GM20000 (cell line): Measurements from ENCODE around the gene TANC1.

ENCODE experiments used
- DNase-seq: peaks from one replicate; pipeline ENCODE4 v3.0.0; 2012; ENCODE audit warnings: low spot score
- TF ChIP-seq, protein P1 (sequence below): IDR thresholded peaks from 2 replicates; pipeline ENCODE4 v1.5.1; 2012; ENCODE audit warnings: mild to moderate bottlenecking, control low read depth; ENCODE audit errors: extremely low read depth, missing control alignments

The TANC1 gene

DNA sequence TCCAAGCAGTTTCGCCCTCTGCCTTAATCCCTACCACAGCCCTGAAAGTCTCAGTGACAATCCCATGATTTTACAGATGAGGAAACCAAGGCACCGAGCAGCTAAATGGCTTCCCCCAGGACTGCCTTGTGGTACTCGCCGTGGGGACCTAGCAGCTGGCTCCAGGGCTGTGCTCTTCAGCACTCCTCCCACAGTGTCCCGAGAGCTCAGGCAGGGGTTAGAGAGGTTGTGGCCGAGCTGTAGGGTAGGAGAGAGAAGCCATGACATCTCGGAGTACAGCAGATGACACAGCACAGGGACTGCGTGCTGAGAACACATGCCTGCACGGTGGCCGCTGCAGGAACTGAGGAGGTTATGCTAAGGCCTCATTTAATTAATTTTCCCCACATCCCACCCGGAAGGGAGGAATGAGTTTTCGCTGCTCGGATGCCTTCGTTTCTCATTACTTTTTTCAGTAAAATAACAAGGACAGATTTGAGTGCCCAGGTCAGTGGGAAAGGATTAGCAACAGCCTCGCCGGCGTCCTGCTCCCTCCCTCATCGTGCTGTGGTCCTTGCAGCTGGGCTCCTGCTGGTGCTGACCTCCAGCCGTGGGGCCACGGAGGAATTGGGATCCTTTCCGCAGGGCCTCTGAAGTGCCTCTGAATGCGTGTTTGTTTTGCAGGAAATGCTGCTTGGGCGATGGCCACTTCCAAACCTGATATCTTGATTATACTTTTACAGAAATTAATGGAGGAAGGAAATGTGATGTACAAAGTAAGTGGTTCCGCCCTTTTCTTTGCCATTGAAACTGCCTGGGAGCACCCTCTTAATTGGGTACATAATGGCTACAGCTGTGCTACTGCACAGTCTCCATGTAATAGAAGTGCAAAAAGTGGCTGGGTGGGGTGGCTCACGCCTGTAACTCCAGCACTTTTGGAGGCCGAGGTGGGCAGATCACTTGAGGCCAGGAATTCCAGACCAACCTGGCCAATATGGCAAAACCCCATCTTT lies 256.9 kb downstream of the TANC1 start:
- TF ChIP-seq, protein P1, sequence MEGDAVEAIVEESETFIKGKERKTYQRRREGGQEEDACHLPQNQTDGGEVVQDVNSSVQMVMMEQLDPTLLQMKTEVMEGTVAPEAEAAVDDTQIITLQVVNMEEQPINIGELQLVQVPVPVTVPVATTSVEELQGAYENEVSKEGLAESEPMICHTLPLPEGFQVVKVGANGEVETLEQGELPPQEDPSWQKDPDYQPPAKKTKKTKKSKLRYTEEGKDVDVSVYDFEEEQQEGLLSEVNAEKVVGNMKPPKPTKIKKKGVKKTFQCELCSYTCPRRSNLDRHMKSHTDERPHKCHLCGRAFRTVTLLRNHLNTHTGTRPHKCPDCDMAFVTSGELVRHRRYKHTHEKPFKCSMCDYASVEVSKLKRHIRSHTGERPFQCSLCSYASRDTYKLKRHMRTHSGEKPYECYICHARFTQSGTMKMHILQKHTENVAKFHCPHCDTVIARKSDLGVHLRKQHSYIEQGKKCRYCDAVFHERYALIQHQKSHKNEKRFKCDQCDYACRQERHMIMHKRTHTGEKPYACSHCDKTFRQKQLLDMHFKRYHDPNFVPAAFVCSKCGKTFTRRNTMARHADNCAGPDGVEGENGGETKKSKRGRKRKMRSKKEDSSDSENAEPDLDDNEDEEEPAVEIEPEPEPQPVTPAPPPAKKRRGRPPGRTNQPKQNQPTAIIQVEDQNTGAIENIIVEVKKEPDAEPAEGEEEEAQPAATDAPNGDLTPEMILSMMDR = no peak
- DNase-seq = no peak

DNA sequence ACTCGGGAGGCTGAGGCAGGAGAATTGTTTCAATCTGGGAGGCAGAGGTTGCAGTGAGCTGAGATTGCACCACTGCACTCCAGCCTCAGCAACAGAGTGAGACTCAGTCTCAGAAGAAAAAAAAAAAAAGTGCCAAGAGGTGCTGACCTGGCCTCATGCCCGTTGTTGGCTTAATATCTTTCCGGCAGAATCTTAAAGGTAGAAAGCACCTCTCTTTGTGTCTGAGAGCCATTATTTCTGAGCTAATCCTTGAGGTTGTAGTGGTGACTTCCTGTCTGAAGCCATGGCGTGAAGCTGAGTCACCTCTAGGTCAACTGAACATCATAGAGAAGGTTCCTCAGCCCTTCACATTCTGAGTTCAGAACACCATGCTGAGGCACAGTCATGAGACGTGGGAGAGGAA lies 257.6 kb downstream of the TANC1 start:
- DNase-seq = peak; percentile 29
- TF ChIP-seq, protein P1 = no peak

DNA sequence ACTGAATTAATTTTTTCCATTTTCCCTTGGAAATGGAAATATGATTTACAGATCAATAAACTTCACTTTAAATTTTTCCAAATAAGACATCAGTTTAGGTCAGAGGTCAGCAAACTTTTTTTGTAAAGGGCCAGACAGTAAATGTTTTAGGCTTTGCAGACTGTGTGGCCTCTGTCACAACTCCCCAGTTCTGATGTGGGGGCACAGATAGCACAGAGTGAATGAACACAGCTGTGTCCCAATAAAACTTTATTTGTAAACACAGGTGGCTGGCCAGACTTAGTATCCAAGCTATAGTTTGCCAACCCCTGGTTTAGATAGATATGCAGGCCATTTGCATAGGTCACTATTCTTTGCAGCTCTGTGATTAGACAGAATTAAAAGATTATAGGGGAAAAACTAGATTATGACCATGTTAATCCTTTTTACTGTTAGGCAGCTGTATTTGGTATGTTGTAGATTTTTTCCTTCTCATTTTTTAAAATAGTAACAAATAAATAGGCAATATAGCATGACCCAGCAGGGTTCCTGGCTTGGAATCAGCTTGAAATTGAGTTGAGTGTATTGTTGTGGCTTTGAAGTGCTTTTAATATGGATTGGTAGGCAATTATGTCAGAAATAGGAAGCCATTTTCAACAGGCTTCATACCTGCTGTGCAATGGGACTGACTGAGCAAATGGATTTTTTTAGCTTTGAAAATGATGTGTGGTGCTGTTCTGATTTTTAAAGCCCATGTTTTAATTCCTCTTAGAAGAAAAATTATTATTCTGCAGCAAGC lies 258.4 kb downstream of the TANC1 start:
- DNase-seq = no peak
- TF ChIP-seq, protein P1 = no peak

DNA sequence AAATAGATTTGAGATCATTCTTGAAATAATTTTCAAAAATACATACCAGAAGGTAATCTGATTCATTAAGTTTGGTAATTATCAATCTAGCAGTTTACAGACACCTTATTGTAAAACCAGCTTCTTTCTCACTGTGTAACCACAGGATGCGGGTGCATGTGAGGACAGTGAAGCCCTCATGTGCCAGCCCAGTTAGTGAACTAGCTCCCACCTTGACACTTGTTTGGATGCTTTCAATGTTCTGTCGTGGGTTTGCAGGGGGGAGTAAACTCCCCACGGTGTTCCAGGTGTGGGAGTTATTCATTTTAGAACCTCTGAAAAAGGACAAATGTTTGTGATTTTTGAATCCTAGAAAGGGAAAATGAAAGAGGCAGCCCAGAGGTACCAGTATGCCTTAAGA lies 259.0 kb downstream of the TANC1 start:
- no peak for DNase-seq
- TF ChIP-seq, protein P1 = no peak

DNA sequence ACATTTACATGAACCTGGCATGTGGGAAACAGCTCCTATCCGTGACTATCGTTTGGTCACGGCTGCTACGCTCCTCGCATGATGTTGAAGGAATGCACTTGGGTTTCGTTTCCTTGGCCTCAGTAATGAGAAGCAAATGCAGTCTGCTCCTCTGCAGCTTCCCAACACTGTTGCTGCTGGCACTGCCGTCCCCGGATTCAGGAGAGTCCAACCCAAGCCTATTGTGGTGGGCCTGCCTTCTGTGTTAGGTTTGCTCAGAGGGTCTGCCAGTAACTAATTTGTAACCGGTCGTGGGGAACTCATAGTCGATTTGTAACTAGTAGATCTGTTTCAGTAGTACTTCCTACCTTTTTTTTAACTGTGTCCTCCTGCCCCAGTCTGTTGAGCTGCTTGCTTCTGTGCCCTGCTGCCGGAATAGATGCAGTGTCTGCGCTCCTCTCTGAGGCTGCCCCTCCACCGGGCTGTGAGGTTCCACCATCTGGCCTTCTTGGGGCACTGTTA lies 259.7 kb downstream of the TANC1 start:
- TF ChIP-seq, protein P1 = no peak
- no peak for DNase-seq

DNA sequence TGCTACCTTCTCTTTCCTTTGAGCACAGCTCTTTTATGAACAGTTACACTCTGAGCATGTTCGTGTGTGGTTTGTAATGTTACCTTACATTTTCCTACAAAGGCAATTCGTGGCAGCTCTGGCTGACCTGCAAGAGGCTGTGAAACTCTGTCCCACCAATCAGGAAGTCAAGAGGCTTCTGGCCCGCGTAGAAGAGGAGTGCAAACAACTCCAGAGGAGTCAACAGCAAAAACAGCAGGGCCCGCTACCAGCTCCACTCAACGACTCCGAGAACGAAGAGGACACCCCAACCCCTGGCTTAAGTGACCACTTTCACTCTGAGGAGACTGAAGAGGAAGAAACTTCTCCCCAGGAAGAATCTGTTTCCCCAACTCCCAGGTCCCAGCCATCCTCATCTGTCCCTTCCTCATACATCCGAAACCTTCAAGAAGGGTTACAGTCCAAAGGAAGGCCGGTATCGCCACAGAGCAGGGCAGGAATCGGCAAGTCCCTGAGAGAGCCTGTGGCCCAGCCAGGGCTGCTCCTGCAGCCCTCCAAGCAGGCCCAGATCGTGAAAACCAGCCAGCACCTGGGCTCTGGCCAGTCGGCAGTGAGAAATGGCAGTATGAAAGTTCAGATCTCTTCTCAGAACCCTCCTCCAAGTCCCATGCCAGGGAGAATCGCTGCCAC lies 261.2 kb downstream of the TANC1 start:
- TF ChIP-seq, protein P1 = no peak
- DNase-seq = no peak
